Lower lobe of right lung (tissue), 2 donors: Measurements from ENCODE around the gene ENTPD8. TPM values are rescaled to one million over a fixed set of nuclear protein-coding genes. Genes with fewer than 3 reads are reported as not detected.

Experiments used
- ATAC-seq, 2 donors: fragments of 200-7000 bp; cut with Tn5 transposase; one replicate each; pipeline ENCODE4 v1.9.1; 2020 to 2022; ENCODE audit warnings: mild to moderate bottlenecking in 2 of 2, moderate library complexity in 2 of 2
- DNase-seq: peaks from one replicate; pipeline ENCODE4 v3.0.0-alpha.2; 2020
- H3K27ac ChIP-seq: fragments of 200-600 bp; one replicate; pipeline ENCODE4 v1.8.0; 2022
- H3K27me3 ChIP-seq: fragments of 200-600 bp; one replicate; pipeline ENCODE4 v1.8.0; 2022; ENCODE audit warnings: low read depth
- H3K36me3 ChIP-seq: fragments of 200-600 bp; one replicate; pipeline ENCODE4 v1.8.0; 2022; ENCODE audit warnings: mild to moderate bottlenecking
- H3K4me1 ChIP-seq: fragments of 200-600 bp; one replicate; pipeline ENCODE4 v1.8.0; 2022
- H3K4me3 ChIP-seq: fragments of 200-600 bp; one replicate; pipeline ENCODE4 v1.8.0; 2022; ENCODE audit warnings: mild to moderate bottlenecking
- H3K9me3 ChIP-seq: fragments of 200-600 bp; one replicate; pipeline ENCODE4 v1.8.0; 2022
- CTCF ChIP-seq: fragments of 200-600 bp; IDR thresholded peaks from one replicate; pipeline ENCODE4 v1.8.0; 2022; ENCODE audit warnings: antibody characterized with exemption, mild to moderate bottlenecking
- intact Hi-C: fragments of 100-400 bp; cut with DNase I; formaldehyde crosslinking; loops from one replicate; pipeline ENCODE4 v1.11.0; 2022
- total RNA-seq: library from RNA; stranded (reverse); fragmentation: NEBNext Ultra II Directional; extraction: Animal tissue kit (Norgen Biotek cat#: 25700); gene quantifications from one replicate; pipeline ENCODE4 v1.2.1, GENCODE V29; 2021
- donor health status: DM: no; HTN: yes; CAD: no; lungs with severe emphysema.

The ENTPD8 gene
- total RNA-seq, 1 donor from 2014 or later, result 0.15 TPM

- H3K4me3 ChIP-seq, result no peak overlapping the region
- no peak overlapping the region for H3K27ac ChIP-seq
- H3K9me3 ChIP-seq, result no peaks in the 10 kb centered on the region
- no peak for TF ChIP-seq CTCF
- H3K4me1 ChIP-seq, result peaks cover 13% of the 10 kb centered on the region
- H3K36me3 ChIP-seq, result no peaks in the 10 kb centered on the region
- H3K27me3 ChIP-seq, result peaks cover 3% of the 10 kb centered on the region
- intact Hi-C loops, result no loop called here
- no peak for ATAC-seq
- DNase-seq, result peak; percentile 43
Observed at GRCh38 chr9:137447722-137448601, 6.8 kb upstream of the ENTPD8 start.

GRCh38 chr9:137446851-137447471 is 5.8 kb upstream of the ENTPD8 start:
- DNase-seq (peak; percentile 54), ATAC-seq (peak in 1 of 2 donors; percentile 35)
- intact Hi-C loops, result no loop called here
- Histone ChIP-seq H3K4me1 (peaks cover 13% of the 10 kb centered on the region), H3K4me3 (no peak overlapping the region), H3K27ac (no peak overlapping the region), H3K36me3 (no peaks in the 10 kb centered on the region), H3K27me3 (peaks cover 13% of the 10 kb centered on the region), H3K9me3 (no peaks in the 10 kb centered on the region)
- no peak for TF ChIP-seq CTCF

GRCh38 chr9:137445930-137446431 is 4.8 kb upstream of the ENTPD8 start:
- peak in 1 of 2 donors; percentile 2 for ATAC-seq

GRCh38 chr9:137445275-137445807 is 4.2 kb upstream of the ENTPD8 start:
- Histone ChIP-seq H3K36me3 (no peaks in the 10 kb centered on the region), H3K4me1 (peaks cover 18% of the 10 kb centered on the region), H3K27ac (no peak overlapping the region), H3K9me3 (no peaks in the 10 kb centered on the region), H3K27me3 (peaks cover 19% of the 10 kb centered on the region), H3K4me3 (no peak overlapping the region)
- intact Hi-C loops, result no loop called here
- DNase-seq (peak; percentile 79), ATAC-seq (peak; percentile 85 to 87)
- peak; percentile 76 for TF ChIP-seq CTCF

More at GRCh38 chr9:137445930-137446431, 4.8 kb upstream of the ENTPD8 start:
- Histone ChIP-seq H3K36me3 (no peaks in the 10 kb centered on the region), H3K9me3 (no peaks in the 10 kb centered on the region), H3K4me3 (no peak overlapping the region), H3K27me3 (peaks cover 19% of the 10 kb centered on the region), H3K27ac (no peak overlapping the region), H3K4me1 (peaks cover 18% of the 10 kb centered on the region)
- intact Hi-C loops, result no loop called here
- no peak for TF ChIP-seq CTCF
- DNase-seq, result peak; percentile 44

- no peak for ATAC-seq
- H3K4me3 ChIP-seq, result no peak overlapping the region
- H3K27ac ChIP-seq, result no peak overlapping the region
- H3K9me3 ChIP-seq, result no peaks in the 10 kb centered on the region
- peaks cover 18% of the 10 kb centered on the region for H3K4me1 ChIP-seq
- no peaks in the 10 kb centered on the region for H3K36me3 ChIP-seq
- H3K27me3 ChIP-seq, result peaks cover 19% of the 10 kb centered on the region
- peak; percentile 30 for DNase-seq
- no peak for TF ChIP-seq CTCF
- intact Hi-C loops, result no loop called here
Observed at GRCh38 chr9:137444106-137444790, 3.1 kb upstream of the ENTPD8 start.
